ENCODE data around the gene RGS14. TPM values are rescaled to one million over a fixed set of nuclear protein-coding genes. Genes with fewer than 3 reads are reported as not detected.

RGS14 gene
- total RNA-seq, 1 donor from 2014 or later = 16.6 TPM

- no peaks in the 10 kb centered on the region for H3K27me3 Mint-ChIP-seq
- no peaks in the 10 kb centered on the region for H3K36me3 Mint-ChIP-seq
- peaks cover 5% of the 10 kb centered on the region for H3K4me1 Mint-ChIP-seq (ENCODE audit: unreplicated experiment)
- H3K27ac Mint-ChIP-seq = no peak overlapping the region
- no peak for DNase-seq (ENCODE audit: extremely low spot score, unreplicated experiment)
- H3K4me3 Mint-ChIP-seq = no peak overlapping the region
- TF ChIP-seq CTCF (conservative IDR thresholded peaks at IDR 0.05) = no peak
- no peaks in the 10 kb centered on the region for H3K9me3 Mint-ChIP-seq
These were observed 25.5 kb downstream of the RGS14 start for GRCh38 chr5:177383181-177383580.

- no peak within 1 kb of the TSS for H3K27ac Mint-ChIP-seq
- peaks cover 12% of the 10 kb centered on the region for H3K4me1 Mint-ChIP-seq (ENCODE audit: unreplicated experiment)
- H3K36me3 Mint-ChIP-seq = no peaks in the 10 kb centered on the region
- no peak for DNase-seq (ENCODE audit: extremely low spot score, unreplicated experiment)
- no peaks in the 10 kb centered on the region for H3K27me3 Mint-ChIP-seq
- no peaks in the 10 kb centered on the region for H3K9me3 Mint-ChIP-seq
- H3K4me3 Mint-ChIP-seq = no peak within 1 kb of the TSS
- no peak for TF ChIP-seq CTCF (conservative IDR thresholded peaks at IDR 0.05)
These were observed 26.4 kb downstream of the RGS14 start, which contains the start of gene SLC34A1 for GRCh38 chr5:177384134-177384533. Gene SLC34A1, plus strand, starts transcription at chr5:177384434. Its CDS starts 1,308 bp downstream, at chr5:177385742.

- Mint-ChIP-seq H3K9me3 (no peaks in the 10 kb centered on the region), H3K27me3 (no peaks in the 10 kb centered on the region), H3K4me3 (no peak overlapping the region), H3K36me3 (no peaks in the 10 kb centered on the region), H3K27ac (no peak overlapping the region), H3K4me1 (ENCODE audit: unreplicated experiment) (peaks cover 25% of the 10 kb centered on the region)
- TF ChIP-seq CTCF (conservative IDR thresholded peaks at IDR 0.05) = no peak
- DNase-seq (ENCODE audit: extremely low spot score, unreplicated experiment) = no peak
These were observed 28.0 kb downstream of the RGS14 start for GRCh38 chr5:177385720-177386119.

GRCh38 chr5:177386542-177386941 lies 28.8 kb downstream of the RGS14 start:
- H3K4me3 Mint-ChIP-seq = no peak overlapping the region
- H3K4me1 Mint-ChIP-seq (ENCODE audit: unreplicated experiment) = peaks cover 21% of the 10 kb centered on the region
- DNase-seq (ENCODE audit: extremely low spot score, unreplicated experiment) = no peak
- H3K9me3 Mint-ChIP-seq = no peaks in the 10 kb centered on the region
- no peak overlapping the region for H3K27ac Mint-ChIP-seq
- no peak for TF ChIP-seq CTCF (conservative IDR thresholded peaks at IDR 0.05)
- H3K36me3 Mint-ChIP-seq = no peaks in the 10 kb centered on the region
- no peaks in the 10 kb centered on the region for H3K27me3 Mint-ChIP-seq

- TF ChIP-seq CTCF (conservative IDR thresholded peaks at IDR 0.05) = no peak
- DNase-seq (ENCODE audit: extremely low spot score, unreplicated experiment) = no peak
- Mint-ChIP-seq H3K27ac (no peak overlapping the region), H3K36me3 (no peaks in the 10 kb centered on the region), H3K4me1 (ENCODE audit: unreplicated experiment) (peaks cover 21% of the 10 kb centered on the region), H3K9me3 (no peaks in the 10 kb centered on the region), H3K4me3 (no peak overlapping the region), H3K27me3 (no peaks in the 10 kb centered on the region)
These were observed 29.7 kb downstream of the RGS14 start for GRCh38 chr5:177387405-177387804.

GRCh38 chr5:177388521-177389052 lies 30.9 kb downstream of the RGS14 start:
- no peaks in the 10 kb centered on the region for H3K27me3 Mint-ChIP-seq
- DNase-seq (ENCODE audit: extremely low spot score, unreplicated experiment) = no peak
- H3K9me3 Mint-ChIP-seq = no peaks in the 10 kb centered on the region
- peak overlapping the region; percentile 93 for H3K27ac Mint-ChIP-seq
- H3K36me3 Mint-ChIP-seq = no peaks in the 10 kb centered on the region
- H3K4me1 Mint-ChIP-seq (ENCODE audit: unreplicated experiment) = peaks cover 21% of the 10 kb centered on the region
- no peak overlapping the region for H3K4me3 Mint-ChIP-seq
- TF ChIP-seq CTCF (conservative IDR thresholded peaks at IDR 0.05) = no peak

Measured in type B pancreatic cell (in vitro differentiated cells).